Fibroblast of lung (primary cell): Measurements from ENCODE around the gene CNR2. TPM values are rescaled to one million over a fixed set of nuclear protein-coding genes. Genes with fewer than 3 reads are reported as not detected.
A peak's percentile ranks its signal among the peaks of the same experiment; 100 is the strongest.
"Not testable (repeated sequence)": the region's sequence is repeated elsewhere in the genome, so short reads cannot be mapped to it uniquely, and the experiment has no call there.

Source experiments
- DNase-seq, 2 donors: peaks; one replicate each; pipeline versions ENCODE4 v3.0.0 to v3.0.0-alpha.2; 2010; ENCODE audit warnings: low read depth in 2 of 2
- H2AFZ ChIP-seq: 2 replicates; pipeline ENCODE4 v1.5.1; 2012; ENCODE audit warnings: low read length, control low read depth, inconsistent platforms
- H3K27ac ChIP-seq: 2 replicates; pipeline ENCODE4 v1.5.1; 2011; ENCODE audit warnings: low read length, control low read depth; ENCODE audit not compliant: insufficient read depth
- H3K27me3 ChIP-seq: 2 replicates; pipeline ENCODE4 v1.5.1; 2011; ENCODE audit warnings: mild to moderate bottlenecking, low read length; ENCODE audit not compliant: control insufficient read depth, insufficient read depth
- H3K36me3 ChIP-seq: 2 replicates; pipeline ENCODE4 v1.5.1; 2011; ENCODE audit warnings: low read length; ENCODE audit not compliant: control insufficient read depth, insufficient read depth
- H3K4me1 ChIP-seq: 2 replicates; pipeline ENCODE4 v1.5.1; 2011; ENCODE audit warnings: low read length; ENCODE audit not compliant: control insufficient read depth, insufficient read depth; ENCODE audit errors: extremely low read depth
- H3K4me2 ChIP-seq: 2 replicates; pipeline ENCODE4 v1.5.1; 2011; ENCODE audit warnings: low read length, control low read depth; ENCODE audit not compliant: insufficient read depth; ENCODE audit errors: extremely low read depth
- H3K4me3 ChIP-seq, 4 experiments: fragments of 200-600 bp in 1 of 4; sonication (generic) in 1 of 4; replicated peaks in 1 of 4; 2 replicates each; pipeline ENCODE4 v1.5.1; 2011 to 2016; ENCODE audit warnings: low read length in 4 of 4, low read depth in 3 of 4, mild to moderate bottlenecking in 3 of 4, control low read depth in 2 of 4, inconsistent platforms in 1 of 4, mixed read lengths in 1 of 4; ENCODE audit not compliant: insufficient read depth in 1 of 4; ENCODE audit errors: control extremely low read depth in 1 of 4
- H3K79me2 ChIP-seq: 2 replicates; pipeline ENCODE4 v1.5.1; 2012; ENCODE audit warnings: mild to moderate bottlenecking, low read length, inconsistent platforms; ENCODE audit not compliant: control insufficient read depth, insufficient read depth
- H3K9ac ChIP-seq: 2 replicates; pipeline ENCODE4 v1.5.1; 2011; ENCODE audit warnings: mild to moderate bottlenecking, low read length, control low read depth; ENCODE audit not compliant: insufficient read depth
- H3K9me3 ChIP-seq: 2 replicates; pipeline ENCODE4 v1.5.1; 2012; ENCODE audit warnings: low read depth, low read length; ENCODE audit not compliant: control insufficient read depth, insufficient read depth
- H4K20me1 ChIP-seq: 2 replicates; pipeline ENCODE4 v1.5.1; 2011; ENCODE audit warnings: low read length; ENCODE audit not compliant: control insufficient read depth, insufficient read depth; ENCODE audit errors: extremely low read depth
- CTCF ChIP-seq, 2 donors: IDR thresholded peaks in 1 of 2; conservative IDR thresholded peaks in 1 of 2; 1 replicate in 1 of 2; 2 replicates in 1 of 2; pipeline ENCODE4 v1.5.1; 2011 to 2012; ENCODE audit warnings: low read length in 2 of 2, control low read depth in 1 of 2, inconsistent platforms in 1 of 2, low read depth in 1 of 2, mild to moderate bottlenecking in 1 of 2
- EZH2 ChIP-seq: IDR thresholded peaks from 2 replicates; pipeline ENCODE4 v1.5.1; 2012; ENCODE audit warnings: low read length, control low read depth, mild to moderate bottlenecking; ENCODE audit errors: missing control alignments
- polyA plus RNA-seq, 2 donors: library from polyadenylated mRNA; depleted of rRNA in 1 of 2; stranded (reverse) in 1 of 2; unstranded in 1 of 2; fragments of >200 nt; gene quantifications; 2 replicates each; pipeline ENCODE4 v1.2.1, GENCODE V29; 2011 to 2012; ENCODE audit warnings: missing spikeins in 1 of 2
- total RNA-seq: library from RNA; depleted of rRNA; stranded (reverse); fragments of >200 nt; gene quantifications from 2 replicates; pipeline ENCODE4 v1.2.1, GENCODE V29; 2014

Gene CNR2
- total and polyA plus RNA-seq, 2 donors (not counting 1 experiment from before 2014, with no cell fraction given) = not detected

- H3K4me2 ChIP-seq = peak within 1 kb of the TSS; percentile 93
- H3K9me3 ChIP-seq = no peaks in the 10 kb centered on the region
- TF ChIP-seq CTCF (conservative IDR thresholded peaks at IDR 0.05 in 1 of 2, IDR thresholded peaks at IDR 0.05 in 1 of 2; ENCODE audit: low read depth in 1 of 2, low read length in 2 of 2) = no peak
- no peak for TF ChIP-seq EZH2
- peaks cover 26% of the 10 kb centered on the region for H3K79me2 ChIP-seq
- no peaks in the 10 kb centered on the region for H3K36me3 ChIP-seq
- DNase-seq = peak; percentile 95
- peak within 1 kb of the TSS; percentile 97 for H3K9ac ChIP-seq
- peak within 1 kb of the TSS; percentile 65 for H2AFZ ChIP-seq
- H3K27me3 ChIP-seq = no peaks in the 10 kb centered on the region
- H3K27ac ChIP-seq = peak within 1 kb of the TSS; percentile 96
- H4K20me1 ChIP-seq = peaks cover 2% of the 10 kb centered on the region
- H3K4me1 ChIP-seq = peaks cover 5% of the 10 kb centered on the region
- H3K4me3 ChIP-seq = peak within 1 kb of the TSS; percentile 69 to 100 (median 82)
Observed at GRCh38 chr1:23959461-23960290, 46.5 kb upstream of the CNR2 start, which contains the start of gene PNRC2. PNRC2 (plus strand) TSS chr1:23959828; CDS start chr1:23961458, 1,630 bp downstream.

GRCh38 chr1:23958810-23959460 is 45.8 kb upstream of the CNR2 start:
- peak; percentile 27 to 41 for TF ChIP-seq CTCF (conservative IDR thresholded peaks at IDR 0.05 in 1 of 2, IDR thresholded peaks at IDR 0.05 in 1 of 2; ENCODE audit: low read depth in 1 of 2, low read length in 2 of 2)
- TF ChIP-seq EZH2 = no peak
- H4K20me1 ChIP-seq = peaks cover 2% of the 10 kb centered on the region
- H3K4me3 ChIP-seq = peak overlapping the region; percentile 55 to 83 (median 76)
- H2AFZ ChIP-seq = peak overlapping the region; percentile 65
- H3K9me3 ChIP-seq = no peaks in the 10 kb centered on the region
- peak overlapping the region; percentile 97 for H3K9ac ChIP-seq
- H3K79me2 ChIP-seq = peaks cover 26% of the 10 kb centered on the region
- DNase-seq = peak; percentile 90 to 97
- peak overlapping the region; percentile 96 for H3K27ac ChIP-seq
- no peaks in the 10 kb centered on the region for H3K36me3 ChIP-seq
- peak overlapping the region; percentile 83 for H3K4me2 ChIP-seq
- H3K27me3 ChIP-seq = no peaks in the 10 kb centered on the region
- H3K4me1 ChIP-seq = peaks cover 5% of the 10 kb centered on the region

GRCh38 chr1:23958040-23958809 is 45.1 kb upstream of the CNR2 start:
- not testable (repeated sequence) for H3K9ac ChIP-seq, H3K27me3 ChIP-seq, H4K20me1 ChIP-seq, H2AFZ ChIP-seq, H3K4me1 ChIP-seq, H3K9me3 ChIP-seq, H3K36me3 ChIP-seq, DNase-seq
- Histone ChIP-seq H3K4me3 (peak overlapping the region; percentile 55 to 83 (median 76)), H3K79me2 (peaks cover 26% of the 10 kb centered on the region), H3K27ac (peak overlapping the region; percentile 96), H3K4me2 (peak overlapping the region; percentile 83)
